Superior temporal gyrus (tissue), 1 donor: ENCODE results near the gene SHISA4.
A peak's percentile ranks its signal among the peaks of the same experiment; 100 is the strongest.
"Not testable (repeated sequence)": the region's sequence is repeated elsewhere in the genome, so short reads cannot be mapped to it uniquely, and the experiment has no call there.

ENCODE experiments used
- DNase-seq: peaks from one replicate; pipeline ENCODE4 v3.0.0-alpha.2; 2016; ENCODE audit errors: extremely low spot score

The SHISA4 gene, protein sequence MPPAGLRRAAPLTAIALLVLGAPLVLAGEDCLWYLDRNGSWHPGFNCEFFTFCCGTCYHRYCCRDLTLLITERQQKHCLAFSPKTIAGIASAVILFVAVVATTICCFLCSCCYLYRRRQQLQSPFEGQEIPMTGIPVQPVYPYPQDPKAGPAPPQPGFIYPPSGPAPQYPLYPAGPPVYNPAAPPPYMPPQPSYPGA

GRCh38 chr1:201888282-201889089 lies at the start of gene SHISA4:
Gene SHISA4 (plus strand): TSS chr1:201888898. CDS start chr1:201888995, 97 bp downstream.
- peak; percentile 93 for DNase-seq

DNA sequence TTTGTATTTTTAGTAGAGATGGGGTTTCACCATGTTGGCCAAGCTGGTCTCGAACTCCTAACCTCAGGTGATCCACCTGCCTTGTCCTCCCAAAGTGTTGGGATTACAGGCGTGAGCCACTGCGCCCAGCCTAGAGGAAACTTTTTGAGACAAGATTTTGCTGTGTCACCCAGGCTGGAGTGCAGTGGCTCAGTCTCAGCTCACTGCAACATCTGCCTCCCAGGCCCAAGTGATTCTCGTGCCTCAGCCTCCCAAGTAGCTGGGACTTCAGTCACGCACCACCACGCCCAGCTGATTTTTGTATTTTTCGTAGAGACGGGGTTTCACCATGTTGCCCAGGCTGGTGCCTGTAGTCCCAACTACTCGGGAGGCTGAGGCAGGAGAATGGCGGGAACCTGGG lies 49.6 kb upstream of the SHISA4 start:
- DNase-seq = not testable (repeated sequence)

DNA sequence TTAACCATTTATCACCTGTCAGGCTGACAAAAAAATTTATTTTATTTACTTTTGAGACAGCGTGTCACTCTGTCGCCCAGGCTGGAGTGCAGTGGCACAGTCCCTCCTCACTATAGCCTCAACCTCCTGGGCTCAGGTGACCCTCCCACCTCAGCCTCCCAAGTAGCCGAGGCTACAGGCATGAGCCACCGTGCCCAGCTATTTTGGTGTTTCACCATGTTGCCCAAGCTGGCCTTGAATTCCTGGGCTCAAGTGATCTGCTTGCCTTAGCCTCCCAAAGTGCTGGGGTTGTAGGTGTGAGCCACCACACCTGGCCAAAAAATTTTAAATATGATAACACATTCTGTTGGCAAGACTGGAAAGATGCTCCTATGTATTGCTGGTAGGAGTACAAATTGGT lies 48.6 kb upstream of the SHISA4 start:
- DNase-seq = no peak

- no peak for DNase-seq
Measured at GRCh38 chr1:201840490-201840889, 48.2 kb upstream of the SHISA4 start.

DNA sequence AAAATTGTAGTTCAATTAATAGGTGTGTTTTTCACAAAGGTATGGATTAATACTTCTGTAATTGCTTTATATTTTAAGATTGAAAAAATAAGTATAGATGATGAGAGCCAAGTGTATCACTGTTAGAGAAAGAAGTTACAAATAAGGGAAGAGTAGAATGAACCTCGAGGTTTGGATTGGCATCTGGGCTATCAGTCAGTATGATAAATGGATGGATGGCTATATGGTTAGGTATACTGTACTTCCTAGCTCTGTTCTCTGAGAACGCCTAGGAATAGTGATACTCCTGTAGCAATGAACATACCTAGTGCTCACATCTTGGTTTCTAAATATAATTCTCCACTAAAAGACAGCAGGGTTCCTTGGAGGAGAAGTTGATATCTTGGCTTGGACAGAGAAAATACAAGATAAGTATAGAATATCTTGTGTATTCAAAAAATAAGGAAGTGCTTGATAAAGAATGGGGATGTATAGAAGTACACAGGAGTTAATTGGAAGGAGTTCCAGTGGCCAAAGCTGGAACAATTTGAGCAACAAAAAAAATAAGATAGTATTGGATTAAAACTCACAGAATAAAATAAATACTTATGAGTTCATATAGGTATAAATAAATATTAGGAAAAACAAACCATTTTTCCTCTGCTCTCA lies 47.3 kb upstream of the SHISA4 start:
- DNase-seq = no peak

DNA sequence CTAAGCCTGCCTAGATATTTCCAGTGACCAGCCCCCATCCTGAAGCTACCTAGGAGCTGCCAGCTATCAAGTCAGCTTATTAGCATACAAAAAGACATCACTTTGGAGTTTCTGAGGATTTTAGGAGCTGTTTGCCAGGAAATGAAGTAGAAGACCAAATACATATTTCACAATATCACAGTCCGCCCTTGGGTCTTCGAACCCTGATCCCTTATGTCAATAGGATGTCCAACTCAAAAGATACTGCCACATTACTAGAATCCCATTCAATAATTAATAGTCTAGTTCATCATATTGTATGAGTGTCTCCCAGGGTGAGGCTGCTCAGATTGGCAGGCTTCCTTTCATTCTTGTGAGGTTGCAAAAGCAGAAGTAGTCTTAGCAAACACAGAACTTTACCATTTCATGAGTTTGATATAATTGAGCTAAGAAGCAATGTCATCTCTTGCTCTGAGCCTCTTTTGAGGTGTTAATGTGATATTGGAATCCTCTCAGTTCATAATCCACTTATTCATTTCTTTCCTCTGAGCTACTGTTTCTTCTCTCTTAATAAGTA lies 46.1 kb upstream of the SHISA4 start:
- DNase-seq = no peak

DNA sequence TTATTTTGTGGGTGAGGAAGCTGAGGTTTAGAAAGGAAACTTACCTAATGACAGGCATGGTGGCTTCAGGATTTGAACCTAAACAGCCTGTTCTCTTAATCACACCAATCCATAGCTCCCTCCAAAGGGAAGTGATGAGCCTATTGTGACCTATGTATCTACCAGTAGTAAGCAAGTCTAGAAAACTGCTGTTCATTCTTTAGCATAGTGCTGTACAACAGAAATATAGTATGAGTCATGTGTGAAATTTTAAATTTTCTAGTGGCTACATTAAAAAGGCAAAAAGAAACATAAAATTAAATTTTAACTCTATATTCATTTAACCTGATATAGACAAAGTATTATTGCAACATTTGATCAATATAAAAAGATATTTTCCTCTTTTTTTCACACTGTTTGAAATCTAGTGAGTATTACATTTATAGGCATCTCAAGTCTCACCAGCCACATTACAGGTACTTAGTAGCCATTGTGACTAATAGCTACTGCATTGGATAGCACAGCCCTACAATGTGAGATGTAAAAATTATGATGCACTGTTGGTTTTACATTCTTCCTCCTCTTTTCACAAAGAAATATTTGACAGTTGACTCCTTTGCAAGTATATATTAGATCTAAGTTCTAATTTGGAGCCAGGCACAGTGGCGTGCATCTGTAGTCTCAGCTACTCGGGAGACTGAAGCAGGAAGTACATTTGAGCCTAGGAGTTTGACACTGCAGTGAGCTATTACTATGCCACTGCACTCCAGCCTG lies 43.2 kb upstream of the SHISA4 start:
- no peak for DNase-seq

DNA sequence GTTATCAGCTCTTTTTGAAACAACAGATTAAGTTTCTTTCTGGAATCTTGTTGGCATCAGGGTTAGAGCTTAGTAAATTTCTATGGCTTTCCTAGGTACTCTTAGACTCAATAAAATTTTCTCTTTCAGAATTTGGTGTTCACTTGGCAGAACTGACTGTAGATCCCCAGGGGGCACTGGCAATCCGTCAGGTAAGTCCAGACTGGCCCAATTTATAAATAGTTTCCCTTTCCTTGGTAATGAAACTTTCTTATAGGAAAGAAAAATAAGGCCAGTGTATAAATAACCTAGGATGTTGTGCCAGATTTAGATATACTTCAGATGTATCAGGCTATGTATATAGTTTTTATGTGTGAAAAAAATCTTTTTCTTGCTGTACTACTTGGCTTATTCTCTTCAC lies 41.5 kb upstream of the SHISA4 start:
- peak; percentile 32 for DNase-seq

DNA sequence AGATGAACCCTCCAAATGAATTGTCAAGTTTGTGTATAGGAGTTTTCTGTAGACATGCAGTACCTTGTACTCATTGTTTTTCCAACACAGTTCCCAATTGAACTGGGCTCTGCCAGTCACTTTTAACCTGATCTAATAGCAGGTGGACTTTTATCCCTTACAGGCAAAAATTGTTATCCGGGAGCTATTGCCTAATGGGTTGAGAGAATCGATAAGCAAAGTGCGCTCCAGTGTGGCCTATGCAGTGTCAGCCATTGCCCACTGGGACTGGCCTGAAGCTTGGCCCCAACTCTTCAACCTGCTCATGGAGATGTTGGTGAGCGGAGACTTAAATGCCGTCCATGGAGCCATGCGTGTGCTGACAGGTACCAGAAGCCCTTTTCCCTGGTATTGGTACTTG lies 40.5 kb upstream of the SHISA4 start:
- no peak for DNase-seq

DNA sequence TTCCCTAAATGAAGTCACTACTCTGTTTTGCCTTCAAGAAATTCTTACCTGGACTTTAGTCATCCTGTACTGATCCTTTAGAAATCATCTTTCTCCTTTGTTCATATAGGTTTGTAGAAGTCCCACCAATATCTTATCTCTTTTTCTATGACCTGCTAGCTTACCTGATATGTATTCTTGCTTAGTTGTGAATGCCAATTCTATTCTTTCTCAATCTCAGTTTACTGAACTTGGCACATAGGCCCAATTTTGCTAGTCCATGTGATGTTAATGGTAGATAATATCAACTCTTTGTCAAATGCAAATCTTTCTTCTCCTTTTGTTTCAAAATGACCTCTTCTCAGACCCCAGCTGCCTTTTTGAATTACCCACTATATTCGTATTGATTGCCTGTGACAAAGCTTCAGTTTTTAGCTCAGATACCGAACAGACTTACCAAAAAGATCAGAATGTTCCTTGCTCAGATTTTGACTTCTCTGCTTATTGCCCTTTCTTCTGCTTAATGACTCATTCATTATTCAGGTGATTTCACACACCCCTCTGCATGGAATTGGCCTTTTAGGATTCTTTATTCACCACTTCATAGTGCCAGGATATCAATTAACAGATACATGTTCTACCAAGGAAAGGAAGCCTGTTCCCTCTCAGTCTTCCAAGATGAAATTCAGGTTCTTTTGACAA lies 39.2 kb upstream of the SHISA4 start:
- no peak for DNase-seq

GRCh38 chr1:201850053-201850397 lies 38.7 kb upstream of the SHISA4 start:
- DNase-seq = no peak

GRCh38 chr1:201851949-201852348 lies 36.7 kb upstream of the SHISA4 start:
- DNase-seq = no peak

GRCh38 chr1:201856722-201857121 lies 32.0 kb upstream of the SHISA4 start:
- DNase-seq = not testable (repeated sequence)

DNA sequence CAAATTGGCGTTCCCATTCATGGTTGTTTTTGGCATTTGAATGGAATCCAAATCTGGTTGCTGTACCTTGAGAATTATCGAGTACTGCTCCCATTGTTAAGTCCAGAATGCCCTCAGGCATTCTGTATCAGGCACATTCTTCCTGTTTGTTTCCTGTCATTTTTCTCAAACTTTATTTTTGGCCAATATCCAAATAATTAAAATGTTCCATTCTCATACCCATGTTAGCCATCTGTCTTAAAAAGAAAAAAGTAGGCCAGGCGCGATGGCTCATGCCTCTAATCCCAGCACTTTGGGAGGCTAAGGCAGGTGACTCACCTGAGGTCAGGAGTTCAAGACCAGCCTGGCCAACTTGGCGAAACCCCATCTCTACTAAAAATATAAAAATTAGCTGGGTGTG lies 29.3 kb upstream of the SHISA4 start:
- no peak for DNase-seq

DNA sequence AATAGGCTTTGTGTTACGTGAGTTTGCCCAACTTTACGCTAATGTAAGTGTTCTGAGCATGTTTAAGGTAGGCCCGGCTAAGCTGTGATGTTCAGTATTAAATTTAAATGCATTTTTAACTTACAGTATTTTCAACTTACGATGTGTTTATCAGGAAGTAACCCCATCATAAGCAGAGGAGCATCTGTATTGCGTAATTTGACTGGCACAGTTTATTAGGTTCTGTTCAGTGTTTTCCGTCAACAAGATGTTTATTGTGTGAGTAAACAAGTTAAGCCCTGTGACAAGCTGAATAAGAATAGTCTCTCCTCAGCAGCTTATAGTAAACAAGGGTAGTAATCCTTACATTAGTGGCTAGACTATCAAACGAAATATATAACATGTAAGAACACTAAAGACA lies 27.2 kb upstream of the SHISA4 start:
- no peak for DNase-seq

DNA sequence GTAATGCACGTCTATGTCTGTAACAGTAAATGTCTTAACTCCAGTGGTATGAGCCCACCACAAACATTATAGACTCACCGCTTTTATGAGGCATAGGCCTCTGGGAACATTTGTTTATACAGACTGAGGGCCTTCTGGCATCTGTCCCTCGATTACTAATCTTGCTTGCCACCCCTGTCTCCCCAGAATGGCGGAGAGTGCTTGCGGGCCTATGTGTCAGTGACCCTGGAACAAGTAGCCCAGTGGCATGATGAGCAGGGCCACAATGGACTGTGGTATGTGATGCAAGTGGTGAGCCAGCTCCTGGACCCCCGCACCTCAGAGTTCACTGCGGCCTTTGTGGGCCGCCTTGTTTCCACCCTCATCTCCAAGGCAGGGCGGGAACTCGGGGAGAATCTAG lies 18.3 kb upstream of the SHISA4 start:
- DNase-seq = no peak

GRCh38 chr1:201874672-201875071 lies 14.0 kb upstream of the SHISA4 start:
- no peak for DNase-seq

DNA sequence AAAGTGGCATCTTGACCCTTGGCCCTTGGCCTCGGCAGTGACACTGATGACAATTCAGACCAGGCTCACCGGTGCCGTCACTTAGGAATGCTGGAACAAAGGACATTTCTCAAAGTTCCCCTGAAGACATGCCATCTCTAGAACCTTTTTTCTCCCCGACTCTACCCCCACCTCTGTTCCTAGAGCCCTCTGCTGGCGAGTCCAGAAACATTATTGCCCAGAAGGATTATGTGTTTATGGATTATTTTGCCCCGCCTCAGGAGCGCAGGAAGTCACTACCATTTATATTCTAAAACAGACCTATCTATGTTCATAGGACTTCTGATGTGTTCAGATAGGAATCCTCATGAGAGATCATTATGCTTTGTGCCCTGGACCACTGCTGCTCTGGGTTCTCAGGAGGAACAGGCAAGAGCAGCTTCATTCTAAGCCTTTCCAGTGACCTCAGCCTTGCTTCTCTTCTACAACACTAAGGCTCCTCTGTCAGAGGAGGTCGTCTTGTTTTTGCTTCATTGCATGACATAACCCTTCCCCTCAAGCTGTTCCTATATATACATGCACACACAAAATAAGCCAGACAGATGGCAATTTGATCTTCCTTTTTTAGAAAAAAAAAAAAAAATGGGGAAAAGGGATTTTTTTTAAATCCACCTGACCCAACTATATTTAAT lies 12.4 kb upstream of the SHISA4 start:
- peak; percentile 40 for DNase-seq

DNA sequence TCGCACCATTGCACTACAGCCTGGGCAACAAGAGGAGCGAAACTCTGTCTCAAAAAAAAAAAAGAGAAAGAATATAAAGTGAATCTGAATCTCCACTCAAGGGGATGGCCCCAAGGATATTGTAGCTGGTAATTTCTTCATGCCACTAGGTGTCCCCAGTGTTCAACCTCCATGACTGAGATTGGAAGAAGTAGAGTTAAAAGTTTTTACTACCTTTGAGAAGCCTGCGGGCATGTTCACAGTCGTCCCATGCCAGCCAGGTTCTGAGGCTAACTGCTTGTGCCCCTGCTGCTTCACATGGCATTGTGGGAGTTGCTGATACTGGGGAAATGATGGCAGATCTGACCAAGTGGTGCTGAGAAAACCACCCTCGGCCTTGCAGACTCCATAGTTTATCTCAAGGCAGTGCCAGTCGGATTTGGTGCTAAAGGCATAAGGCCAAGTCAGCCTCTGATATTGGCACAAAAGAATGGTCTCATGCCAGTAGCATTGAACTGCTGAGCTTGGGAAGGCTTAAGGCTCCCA lies 10.8 kb upstream of the SHISA4 start:
- DNase-seq = peak; percentile 87

DNA sequence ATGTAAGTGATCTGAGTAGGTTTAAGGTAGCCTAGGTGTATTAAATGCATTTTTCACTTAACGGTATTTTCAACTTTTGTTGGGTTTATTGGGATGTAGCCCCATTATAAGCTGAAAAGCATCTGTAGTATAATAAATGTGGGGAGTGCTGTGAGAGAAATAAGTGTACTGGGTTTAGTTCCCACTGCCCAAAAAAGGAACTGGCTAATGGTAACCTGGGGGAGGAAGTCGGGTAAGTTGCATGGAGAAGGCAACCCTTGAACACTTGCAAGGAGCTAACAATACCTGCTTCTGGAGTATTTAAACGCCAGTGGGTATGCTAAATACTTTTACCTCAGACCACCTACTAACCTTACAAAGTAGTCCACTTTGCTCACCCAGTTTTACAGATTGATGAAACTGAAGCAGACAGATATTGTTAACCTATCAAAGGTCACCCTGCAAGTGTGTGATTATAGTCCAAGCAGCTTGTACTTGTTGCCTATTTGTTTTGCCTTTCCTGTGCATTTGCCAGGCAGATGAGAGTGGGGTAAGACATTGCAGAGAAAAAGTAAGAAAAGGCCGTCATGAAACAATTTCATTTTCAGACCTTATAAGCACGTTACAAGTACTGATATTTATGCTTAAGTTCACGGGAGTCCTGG lies 7.6 kb upstream of the SHISA4 start:
- DNase-seq = no peak
